ENCODE measurements around the gene GALK2.

GALK2 gene

GRCh38 chr15:49265911-49266310 is 95.9 kb downstream of the GALK2 start:
- Histone ChIP-seq H3K36me3 (ENCODE audit: control insufficient read depth, insufficient read depth, low read length) (no peaks in the 10 kb centered on the region), H3K9me3 (ENCODE audit: control insufficient read depth, insufficient read depth, low read length) (peaks cover 9% of the 10 kb centered on the region), H3K9ac (ENCODE audit: low read depth, low read length) (no peak overlapping the region), H3K4me1 (ENCODE audit: control insufficient read depth, insufficient read depth, low read length) (no peaks in the 10 kb centered on the region), H3K27me3 (ENCODE audit: control insufficient read depth, insufficient read depth, low read length) (no peaks in the 10 kb centered on the region), H3K4me3 (ENCODE audit: low read depth, low read length) (no peak overlapping the region)

- Histone ChIP-seq H3K36me3 (ENCODE audit: control insufficient read depth, insufficient read depth, low read length) (no peaks in the 10 kb centered on the region), H3K4me3 (ENCODE audit: low read depth, low read length) (no peak overlapping the region), H3K9me3 (ENCODE audit: control insufficient read depth, insufficient read depth, low read length) (peaks cover 7% of the 10 kb centered on the region), H3K4me1 (ENCODE audit: control insufficient read depth, insufficient read depth, low read length) (no peaks in the 10 kb centered on the region), H3K9ac (ENCODE audit: low read depth, low read length) (no peak overlapping the region), H3K27me3 (ENCODE audit: control insufficient read depth, insufficient read depth, low read length) (no peaks in the 10 kb centered on the region)
These were observed 100.7 kb downstream of the GALK2 start for GRCh38 chr15:49270541-49271421.

GRCh38 chr15:49273734-49274318 is 103.8 kb downstream of the GALK2 start:
- H3K9me3 ChIP-seq (ENCODE audit: control insufficient read depth, insufficient read depth, low read length), result no peaks in the 10 kb centered on the region
- no peaks in the 10 kb centered on the region for H3K27me3 ChIP-seq (ENCODE audit: control insufficient read depth, insufficient read depth, low read length)
- H3K36me3 ChIP-seq (ENCODE audit: control insufficient read depth, insufficient read depth, low read length), result no peaks in the 10 kb centered on the region

GRCh38 chr15:49278751-49279150 is 108.7 kb downstream of the GALK2 start:
- no peaks in the 10 kb centered on the region for H3K4me1 ChIP-seq (ENCODE audit: control insufficient read depth, insufficient read depth, low read length)
- no peaks in the 10 kb centered on the region for H3K9me3 ChIP-seq (ENCODE audit: control insufficient read depth, insufficient read depth, low read length)
- H3K9ac ChIP-seq (ENCODE audit: low read depth, low read length), result no peak overlapping the region
- H3K4me3 ChIP-seq (ENCODE audit: low read depth, low read length), result no peak overlapping the region
- no peaks in the 10 kb centered on the region for H3K36me3 ChIP-seq (ENCODE audit: control insufficient read depth, insufficient read depth, low read length)
- H3K27me3 ChIP-seq (ENCODE audit: control insufficient read depth, insufficient read depth, low read length), result no peaks in the 10 kb centered on the region

More at GRCh38 chr15:49273734-49274318, 103.8 kb downstream of the GALK2 start:
- no peak overlapping the region for H3K4me3 ChIP-seq (ENCODE audit: low read depth, low read length)
- H3K4me1 ChIP-seq (ENCODE audit: control insufficient read depth, insufficient read depth, low read length), result no peaks in the 10 kb centered on the region
- H3K9ac ChIP-seq (ENCODE audit: low read depth, low read length), result no peak overlapping the region

- Histone ChIP-seq H3K4me1 (ENCODE audit: control insufficient read depth, insufficient read depth, low read length) (no peaks in the 10 kb centered on the region), H3K4me3 (ENCODE audit: low read depth, low read length) (no peak overlapping the region), H3K9me3 (ENCODE audit: control insufficient read depth, insufficient read depth, low read length) (no peaks in the 10 kb centered on the region), H3K36me3 (ENCODE audit: control insufficient read depth, insufficient read depth, low read length) (no peaks in the 10 kb centered on the region), H3K9ac (ENCODE audit: low read depth, low read length) (no peak overlapping the region), H3K27me3 (ENCODE audit: control insufficient read depth, insufficient read depth, low read length) (no peaks in the 10 kb centered on the region)
These were observed 109.7 kb downstream of the GALK2 start for GRCh38 chr15:49279521-49280456.

- no peaks in the 10 kb centered on the region for H3K27me3 ChIP-seq (ENCODE audit: control insufficient read depth, insufficient read depth, low read length)
- H3K9me3 ChIP-seq (ENCODE audit: control insufficient read depth, insufficient read depth, low read length), result no peaks in the 10 kb centered on the region
- H3K9ac ChIP-seq (ENCODE audit: low read depth, low read length), result no peak overlapping the region
- H3K4me1 ChIP-seq (ENCODE audit: control insufficient read depth, insufficient read depth, low read length), result no peaks in the 10 kb centered on the region
- H3K36me3 ChIP-seq (ENCODE audit: control insufficient read depth, insufficient read depth, low read length), result no peaks in the 10 kb centered on the region
- no peak overlapping the region for H3K4me3 ChIP-seq (ENCODE audit: low read depth, low read length)
These were observed 112.3 kb downstream of the GALK2 start for GRCh38 chr15:49282366-49282765.

- Histone ChIP-seq H3K4me1 (ENCODE audit: control insufficient read depth, insufficient read depth, low read length) (no peaks in the 10 kb centered on the region), H3K9me3 (ENCODE audit: control insufficient read depth, insufficient read depth, low read length) (no peaks in the 10 kb centered on the region), H3K4me3 (ENCODE audit: low read depth, low read length) (no peak overlapping the region), H3K27me3 (ENCODE audit: control insufficient read depth, insufficient read depth, low read length) (no peaks in the 10 kb centered on the region), H3K9ac (ENCODE audit: low read depth, low read length) (no peak overlapping the region), H3K36me3 (ENCODE audit: control insufficient read depth, insufficient read depth, low read length) (no peaks in the 10 kb centered on the region)
These were observed 116.8 kb downstream of the GALK2 start for GRCh38 chr15:49286649-49287404.

GRCh38 chr15:49287481-49287880 is 117.4 kb downstream of the GALK2 start:
- H3K9ac ChIP-seq (ENCODE audit: low read depth, low read length), result no peak overlapping the region
- H3K36me3 ChIP-seq (ENCODE audit: control insufficient read depth, insufficient read depth, low read length), result no peaks in the 10 kb centered on the region
- no peaks in the 10 kb centered on the region for H3K4me1 ChIP-seq (ENCODE audit: control insufficient read depth, insufficient read depth, low read length)
- H3K4me3 ChIP-seq (ENCODE audit: low read depth, low read length), result no peak overlapping the region
- H3K9me3 ChIP-seq (ENCODE audit: control insufficient read depth, insufficient read depth, low read length), result no peaks in the 10 kb centered on the region
- no peaks in the 10 kb centered on the region for H3K27me3 ChIP-seq (ENCODE audit: control insufficient read depth, insufficient read depth, low read length)

GRCh38 chr15:49288391-49288790 is 118.3 kb downstream of the GALK2 start:
- H3K4me1 ChIP-seq (ENCODE audit: control insufficient read depth, insufficient read depth, low read length), result no peaks in the 10 kb centered on the region
- no peak overlapping the region for H3K4me3 ChIP-seq (ENCODE audit: low read depth, low read length)
- H3K36me3 ChIP-seq (ENCODE audit: control insufficient read depth, insufficient read depth, low read length), result no peaks in the 10 kb centered on the region
- H3K27me3 ChIP-seq (ENCODE audit: control insufficient read depth, insufficient read depth, low read length), result no peaks in the 10 kb centered on the region
- H3K9me3 ChIP-seq (ENCODE audit: control insufficient read depth, insufficient read depth, low read length), result no peaks in the 10 kb centered on the region
- no peak overlapping the region for H3K9ac ChIP-seq (ENCODE audit: low read depth, low read length)

GRCh38 chr15:49290191-49290590 is 120.1 kb downstream of the GALK2 start:
- no peaks in the 10 kb centered on the region for H3K9me3 ChIP-seq (ENCODE audit: control insufficient read depth, insufficient read depth, low read length)
- H3K4me1 ChIP-seq (ENCODE audit: control insufficient read depth, insufficient read depth, low read length), result no peaks in the 10 kb centered on the region
- no peaks in the 10 kb centered on the region for H3K36me3 ChIP-seq (ENCODE audit: control insufficient read depth, insufficient read depth, low read length)
- no peaks in the 10 kb centered on the region for H3K27me3 ChIP-seq (ENCODE audit: control insufficient read depth, insufficient read depth, low read length)
- H3K9ac ChIP-seq (ENCODE audit: low read depth, low read length), result no peak overlapping the region
- no peak overlapping the region for H3K4me3 ChIP-seq (ENCODE audit: low read depth, low read length)

GRCh38 chr15:49293941-49294340 is 123.9 kb downstream of the GALK2 start:
- Histone ChIP-seq H3K4me3 (ENCODE audit: low read depth, low read length) (no peak overlapping the region), H3K9me3 (ENCODE audit: control insufficient read depth, insufficient read depth, low read length) (no peaks in the 10 kb centered on the region), H3K27me3 (ENCODE audit: control insufficient read depth, insufficient read depth, low read length) (no peaks in the 10 kb centered on the region), H3K36me3 (ENCODE audit: control insufficient read depth, insufficient read depth, low read length) (no peaks in the 10 kb centered on the region), H3K9ac (ENCODE audit: low read depth, low read length) (no peak overlapping the region), H3K4me1 (ENCODE audit: control insufficient read depth, insufficient read depth, low read length) (no peaks in the 10 kb centered on the region)
